HG03521 (cell line): Measurements from ENCODE around the gene BRME1.

ENCODE experiments used
- ATAC-seq: cut with Tn5 transposase; IDR thresholded peaks from one replicate; pipeline ENCODE4 v1.9.1; 2021; ENCODE audit warnings: mild to moderate bottlenecking, moderate library complexity; ENCODE audit not compliant: unreplicated experiment

The BRME1 gene

DNA sequence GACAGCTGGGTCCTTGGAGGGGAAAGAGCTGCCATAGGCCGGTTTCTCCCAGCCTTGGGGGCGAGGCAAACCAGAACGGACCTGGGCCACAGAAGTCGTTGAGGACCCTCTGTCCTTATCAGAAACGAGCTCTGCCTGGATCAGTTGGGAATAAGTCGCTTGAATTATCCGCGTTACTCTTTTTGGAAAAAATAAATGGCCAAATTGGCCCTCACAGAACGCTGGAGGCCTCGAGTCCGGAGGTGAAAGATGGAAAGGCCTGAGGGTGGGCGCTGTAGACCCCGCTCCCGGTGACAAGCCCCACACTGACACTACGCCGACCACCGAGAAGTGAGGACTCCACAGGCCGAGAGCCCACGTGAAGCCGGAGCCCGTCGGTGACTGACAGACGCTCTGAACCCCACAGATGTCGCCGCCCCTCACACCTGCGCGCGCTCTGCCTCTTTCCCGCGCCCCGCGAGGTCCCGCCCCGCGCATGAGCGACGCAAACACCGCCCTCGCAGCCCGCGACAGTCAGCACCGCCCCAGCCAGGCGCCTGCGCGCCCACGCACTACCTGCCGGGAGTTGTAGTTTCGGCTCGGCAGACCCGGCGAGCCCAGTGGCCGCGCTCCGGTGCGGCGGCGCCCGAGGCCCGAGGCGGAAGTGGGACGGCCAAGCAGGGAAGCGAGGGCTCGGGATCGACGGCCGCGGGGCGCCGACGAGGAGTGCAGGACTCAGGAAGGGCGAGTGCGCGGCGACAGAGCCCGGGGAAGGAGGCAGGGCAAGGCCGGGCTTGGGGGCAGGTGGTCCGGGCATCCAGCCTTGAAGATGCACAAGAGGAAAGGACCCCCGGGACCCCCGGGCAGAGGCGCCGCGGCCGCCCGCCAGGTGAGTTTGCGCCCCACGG lies at the start of gene BRME1, which contains the start of gene CC2D1A:
Gene BRME1, minus strand, starts transcription at position 484 of the 887 bp plus-strand sequence. CDS start 1,225 bp downstream, outside the sequence.
Gene CC2D1A, plus strand, starts transcription at position 568 of the 887 bp plus-strand sequence. Its CDS starts 241 bp downstream, at position 809.
- peak; percentile 91 for ATAC-seq

DNA sequence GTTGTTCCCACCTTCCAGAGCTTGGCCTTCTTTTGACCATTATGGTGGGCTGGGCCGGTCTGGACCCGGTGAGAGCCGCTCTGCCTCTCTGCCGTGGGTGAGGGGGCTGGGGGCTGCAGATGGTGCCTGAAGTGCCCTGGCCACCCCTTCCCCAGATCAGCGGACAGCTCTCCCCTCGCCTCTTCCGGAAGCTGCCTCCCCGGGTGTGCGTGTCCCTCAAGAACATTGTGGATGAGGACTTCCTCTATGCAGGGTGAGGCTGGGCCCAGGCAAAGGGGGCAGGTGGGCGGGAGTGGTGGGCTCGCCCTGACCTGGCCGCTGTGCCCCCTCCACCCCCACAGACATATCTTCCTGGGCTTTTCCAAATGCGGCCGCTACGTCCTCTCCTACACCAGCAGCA lies 48.3 kb upstream of the BRME1 start:
- no peak for ATAC-seq

DNA sequence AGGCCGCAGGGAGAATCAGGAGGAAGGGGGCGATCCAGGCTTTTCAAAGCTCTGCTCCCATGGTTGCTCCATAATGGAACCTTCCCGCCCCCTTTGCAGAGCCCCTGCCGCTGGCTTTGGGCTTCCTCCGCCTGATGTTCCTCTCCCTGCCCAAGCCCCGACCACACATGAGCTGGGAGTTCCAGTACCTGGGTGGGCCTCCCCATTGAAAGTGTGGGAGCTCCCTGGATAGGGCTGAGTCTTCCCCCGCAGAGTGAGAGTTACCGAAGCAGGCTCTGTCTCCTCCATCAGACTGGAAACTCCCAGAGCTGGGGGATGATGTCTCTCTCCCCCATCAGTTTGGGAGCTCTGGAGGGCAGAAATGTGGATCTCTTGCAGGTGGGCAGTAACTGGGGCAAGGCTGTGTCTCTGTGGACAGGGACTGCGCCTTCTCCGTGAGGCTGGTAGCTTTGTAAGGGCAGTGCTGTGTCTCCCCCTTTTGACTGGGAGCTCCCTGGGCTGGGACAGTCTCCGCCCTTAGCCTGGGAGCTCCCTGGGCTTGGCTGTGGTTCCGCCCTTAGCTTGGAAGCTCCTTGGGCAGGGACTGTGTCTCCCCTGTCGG lies 47.1 kb upstream of the BRME1 start:
- ATAC-seq = no peak

DNA sequence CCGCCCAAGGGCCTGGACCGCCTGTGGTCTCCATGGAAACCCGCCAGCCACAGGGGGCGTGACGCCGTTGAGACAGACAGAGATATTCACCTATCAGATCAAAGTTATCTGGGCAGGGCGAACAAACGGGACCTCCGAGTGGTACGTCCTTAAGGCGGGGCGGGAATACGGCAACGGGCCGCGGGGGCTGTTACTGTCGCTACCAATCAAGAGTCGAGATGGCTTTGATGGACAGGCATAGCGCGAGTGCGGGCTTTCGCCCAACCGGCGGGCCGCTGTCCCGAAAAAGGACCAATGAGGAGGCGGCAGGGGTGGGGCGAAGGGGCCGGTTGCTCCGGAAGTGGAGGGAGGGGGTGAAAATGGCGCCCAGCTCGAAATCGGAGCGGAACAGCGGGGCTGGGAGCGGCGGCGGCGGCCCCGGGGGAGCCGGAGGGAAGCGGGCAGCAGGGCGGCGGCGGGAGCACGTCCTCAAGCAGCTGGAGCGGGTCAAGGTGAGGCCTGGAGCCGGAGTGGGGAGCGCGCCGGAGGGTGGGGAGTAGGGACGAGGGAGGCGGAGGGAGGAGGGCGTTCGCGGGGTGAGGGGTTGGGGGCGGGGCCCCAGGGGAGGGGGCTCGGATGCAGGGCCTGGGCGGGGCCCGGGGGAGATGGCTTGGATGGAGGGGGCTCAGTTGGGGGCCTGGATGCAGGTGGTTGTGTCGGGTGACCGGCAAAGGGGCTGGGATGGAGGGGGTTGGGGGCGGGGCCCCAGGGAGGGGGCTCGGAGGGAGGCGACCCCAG lies 46.4 kb upstream of the BRME1 start, which contains the start of gene DCAF15:
Gene DCAF15, plus strand, starts transcription at position 356 of the 777 bp plus-strand sequence. Its CDS starts 4 bp downstream, at position 360.
- ATAC-seq = peak; percentile 96

DNA sequence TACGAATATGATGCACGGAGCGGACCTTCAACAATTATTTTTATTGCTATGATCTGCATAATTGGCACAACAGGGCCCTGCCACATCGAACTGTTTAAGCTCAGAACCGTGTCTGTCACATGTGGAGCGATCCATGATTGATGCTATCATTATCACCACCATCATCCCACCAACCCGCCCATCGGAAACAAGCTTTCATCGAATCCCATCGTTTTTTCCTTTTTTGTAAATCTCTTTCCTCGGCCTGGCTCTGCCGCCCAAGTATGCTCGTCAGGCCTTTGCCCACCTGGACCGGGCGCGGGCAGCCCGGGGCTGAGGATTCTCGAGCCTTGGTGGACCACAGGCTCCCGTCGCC lies 45.9 kb upstream of the BRME1 start:
- ATAC-seq = no peak

DNA sequence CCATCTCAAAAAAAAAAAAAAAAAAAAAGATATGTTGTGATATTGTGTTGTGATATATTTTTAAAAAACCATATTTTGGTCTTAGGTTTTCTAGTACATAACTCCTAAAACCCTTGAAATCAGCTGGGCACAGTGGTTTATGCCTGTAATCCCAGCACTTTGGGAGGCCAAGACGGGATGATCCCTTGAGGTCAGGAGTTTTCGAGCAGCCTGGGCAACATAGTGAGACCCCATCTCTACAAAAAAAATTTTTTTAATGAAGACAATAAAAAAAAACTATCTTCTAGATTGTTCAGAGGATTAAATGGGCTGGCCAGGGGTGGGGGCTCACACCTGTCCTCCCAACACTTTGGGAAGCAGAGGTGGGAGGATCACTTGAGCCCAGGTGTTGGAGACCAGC lies 45.1 kb upstream of the BRME1 start:
- no peak for ATAC-seq

DNA sequence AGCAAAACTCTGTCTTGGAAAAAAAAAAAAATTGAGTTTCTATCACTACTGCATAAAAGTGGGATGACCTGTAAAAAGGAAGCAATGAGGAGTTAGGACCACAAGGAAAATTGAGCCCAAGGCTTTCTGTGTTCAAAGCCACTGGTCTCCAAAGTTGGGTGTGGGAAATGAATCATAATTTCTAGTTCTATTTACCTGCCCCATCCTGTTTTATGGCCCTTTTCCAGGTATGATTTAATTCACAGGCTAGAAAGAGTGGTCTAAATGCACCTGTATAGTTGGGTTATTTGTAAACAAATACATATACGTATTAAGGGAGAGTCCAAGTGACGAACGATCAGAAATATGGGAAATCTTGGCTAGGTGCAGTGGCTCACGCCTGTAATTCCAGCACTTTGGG lies 40.5 kb upstream of the BRME1 start:
- no peak for ATAC-seq

DNA sequence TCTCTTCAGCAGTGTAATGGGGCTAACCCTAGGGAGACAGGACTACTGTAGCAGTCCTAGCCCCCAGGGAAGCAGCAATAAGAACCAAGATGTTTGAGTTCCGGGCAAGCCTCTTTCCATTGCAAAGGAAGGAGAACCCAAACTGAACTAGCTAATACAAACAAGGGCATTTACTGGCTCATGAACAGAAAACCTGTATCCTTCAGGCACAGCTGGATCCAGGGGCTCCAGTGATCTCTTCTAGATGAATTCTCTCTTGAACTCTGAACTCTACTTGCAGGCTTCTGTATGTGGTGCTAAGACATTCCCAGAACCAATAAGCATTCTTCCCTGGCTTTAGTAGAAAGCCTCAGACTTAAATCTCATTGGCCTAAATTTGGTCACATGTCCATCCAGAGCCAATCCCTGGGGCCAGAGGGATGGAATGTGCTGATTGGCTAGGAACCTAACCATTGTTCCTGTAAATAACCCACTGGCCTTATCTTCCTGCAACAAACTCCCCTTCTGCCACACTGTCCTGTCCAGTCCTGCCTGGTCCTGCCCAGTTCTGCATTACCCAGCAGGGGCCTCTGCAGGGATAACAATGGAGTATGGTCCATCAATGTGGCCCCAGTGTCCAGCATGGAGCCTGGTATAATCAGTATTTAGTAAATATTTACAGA lies 36.2 kb upstream of the BRME1 start:
- no peak for ATAC-seq

DNA sequence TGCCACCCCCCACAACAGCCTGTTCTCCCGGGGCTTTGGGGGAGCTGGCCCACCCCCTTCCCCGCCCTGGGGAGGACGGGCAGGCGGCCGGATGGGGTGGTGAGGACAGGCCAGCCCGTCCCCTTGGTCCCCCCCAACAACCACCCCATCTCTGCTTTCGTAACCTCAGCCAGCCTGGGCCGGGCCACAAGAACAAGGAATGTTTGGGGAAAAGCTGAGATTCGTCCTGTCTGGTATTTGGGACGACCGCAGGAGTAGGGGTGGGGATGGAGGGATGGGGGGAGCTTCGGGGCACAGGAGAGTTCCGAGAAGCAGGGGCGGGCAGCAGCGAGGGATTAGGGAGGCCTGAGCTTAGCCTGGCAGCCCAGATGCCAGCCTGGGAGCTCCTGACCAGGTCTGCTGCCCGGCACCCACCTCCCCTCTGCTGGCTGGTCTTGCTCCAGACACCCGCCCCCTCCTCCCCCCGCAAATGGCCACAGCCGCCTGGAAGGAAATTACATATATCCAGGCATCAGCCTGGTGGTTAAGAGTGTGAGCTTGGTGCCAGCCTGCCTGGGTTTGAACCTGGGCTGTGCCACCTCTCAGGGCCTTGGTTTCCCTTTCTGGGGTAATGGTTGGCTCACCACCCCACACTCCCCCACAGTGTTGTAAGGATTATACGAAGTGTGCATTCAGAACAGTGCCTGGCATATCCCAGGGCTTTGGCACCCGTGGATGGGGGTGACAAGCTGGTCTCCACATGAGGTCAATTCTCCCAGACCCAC lies 32.6 kb upstream of the BRME1 start, which contains the start of gene PODNL1:
Gene PODNL1, minus strand, starts transcription at position 117 of the 764 bp plus-strand sequence. CDS start 236 bp downstream, outside the sequence.
- ATAC-seq = no peak

DNA sequence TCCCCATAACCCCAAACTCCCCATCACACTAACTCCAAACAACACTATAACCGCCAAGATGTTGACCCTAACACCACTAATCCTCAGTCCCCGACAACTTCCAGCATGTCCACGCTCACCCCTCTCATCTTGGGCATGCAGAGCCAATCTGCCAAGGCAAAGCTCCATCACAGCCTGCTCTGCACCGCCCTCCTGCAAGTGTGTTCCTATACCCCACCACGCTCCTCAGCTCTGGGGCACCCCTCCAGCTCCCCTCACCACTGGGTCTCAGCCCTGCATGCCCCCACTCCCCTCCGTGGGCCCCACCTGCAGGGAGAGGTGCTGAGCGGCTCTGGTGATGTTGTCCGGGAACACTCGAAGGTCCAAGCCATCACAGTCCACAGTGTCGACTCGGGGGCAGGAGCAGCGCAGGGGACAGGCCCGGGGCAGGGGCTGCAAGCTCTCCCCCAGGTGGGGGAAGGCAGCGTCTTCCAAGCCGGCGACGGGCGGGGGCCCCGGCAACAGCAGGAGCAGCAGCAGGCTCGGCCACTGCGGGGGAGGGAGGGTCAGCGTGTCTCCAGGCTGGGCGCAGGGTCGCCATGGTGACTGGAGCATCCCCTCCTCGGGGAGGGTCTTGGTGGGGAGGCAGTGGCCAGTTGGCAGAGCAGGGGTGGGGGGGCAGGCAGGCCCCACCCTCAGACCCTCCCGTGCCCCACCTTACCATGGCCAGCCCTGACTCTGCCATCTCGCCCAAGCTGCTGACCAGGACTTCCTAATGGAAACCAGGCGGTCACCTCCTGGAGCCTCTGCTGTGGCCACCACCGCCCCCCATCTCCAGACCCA lies 31.8 kb upstream of the BRME1 start:
- no peak for ATAC-seq

DNA sequence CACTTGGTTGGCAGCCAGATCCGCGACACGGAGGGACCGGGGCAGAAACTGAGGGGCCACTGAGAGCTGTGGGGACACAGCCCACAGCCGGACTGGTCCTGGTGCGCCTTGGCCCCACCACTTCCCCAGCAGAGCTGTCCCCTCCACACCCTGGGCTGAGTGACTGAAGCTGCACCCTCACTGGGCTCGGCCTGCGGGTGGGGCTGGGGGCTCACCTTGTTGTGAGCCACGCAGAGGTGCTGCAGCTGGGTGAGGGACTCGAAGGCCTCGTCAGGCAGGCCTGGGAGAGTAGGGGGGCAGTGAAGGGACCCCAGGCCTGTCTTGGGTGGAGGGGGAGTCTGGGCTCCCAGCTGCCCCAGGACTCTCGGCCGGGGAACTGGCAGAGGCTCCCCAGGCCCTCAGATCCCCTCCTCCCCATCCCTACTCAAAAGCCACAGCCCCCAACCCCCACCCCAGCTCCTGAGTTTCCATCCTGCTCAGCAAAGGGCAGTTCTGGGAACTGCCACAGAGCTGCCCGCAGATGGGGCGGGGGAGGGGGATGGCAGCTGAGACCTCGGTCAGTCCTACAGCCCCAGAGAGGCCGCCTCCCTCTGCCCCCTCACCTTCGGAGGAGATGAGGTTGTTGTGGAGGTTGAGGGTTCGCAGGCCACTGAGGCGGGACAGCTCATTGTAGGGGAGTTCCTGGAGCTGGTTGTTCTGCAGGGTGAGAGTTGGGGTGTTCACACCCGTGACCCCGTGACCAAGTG lies 30.0 kb upstream of the BRME1 start:
- no peak for ATAC-seq

DNA sequence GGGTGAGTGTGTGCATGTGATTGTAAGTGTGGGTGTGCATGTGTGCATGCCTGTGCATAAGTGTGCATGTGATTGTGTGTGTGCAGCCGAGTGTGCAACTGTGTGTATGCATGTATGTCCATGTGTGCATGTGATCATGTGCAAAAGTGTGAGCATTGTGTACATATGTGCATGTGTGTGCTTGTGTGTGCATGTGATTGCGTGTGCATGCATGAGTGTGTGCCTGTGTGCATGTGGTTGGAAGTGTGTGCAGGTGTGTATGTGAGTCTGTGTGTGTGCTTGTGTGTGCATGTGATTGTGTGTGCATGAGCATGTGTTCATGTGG lies 28.8 kb upstream of the BRME1 start:
- no peak for ATAC-seq

DNA sequence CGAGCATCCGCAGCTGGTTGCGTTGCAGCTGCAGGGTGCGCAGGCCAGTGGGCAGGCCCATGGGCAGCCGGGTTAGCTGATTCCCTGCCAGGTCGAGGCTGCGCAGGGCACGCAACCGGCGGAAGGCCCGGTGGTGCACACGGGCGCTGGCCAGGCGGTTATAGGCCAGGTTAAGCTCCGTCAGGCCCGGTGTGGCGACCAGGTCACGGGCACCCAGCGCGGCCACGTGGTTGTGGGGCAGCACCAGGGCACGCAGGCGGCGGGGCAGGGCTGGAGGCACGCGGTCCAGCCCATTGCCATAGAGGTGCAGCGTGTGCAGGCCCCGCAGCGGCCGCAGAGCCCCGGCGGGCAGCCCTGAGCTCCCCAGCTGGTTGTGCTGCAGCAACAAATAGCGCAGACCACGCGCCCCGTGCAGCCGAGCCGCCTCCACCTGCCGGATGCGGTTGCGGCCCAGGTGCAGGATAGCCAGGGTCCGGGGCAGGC lies 27.0 kb upstream of the BRME1 start:
- no peak for ATAC-seq

DNA sequence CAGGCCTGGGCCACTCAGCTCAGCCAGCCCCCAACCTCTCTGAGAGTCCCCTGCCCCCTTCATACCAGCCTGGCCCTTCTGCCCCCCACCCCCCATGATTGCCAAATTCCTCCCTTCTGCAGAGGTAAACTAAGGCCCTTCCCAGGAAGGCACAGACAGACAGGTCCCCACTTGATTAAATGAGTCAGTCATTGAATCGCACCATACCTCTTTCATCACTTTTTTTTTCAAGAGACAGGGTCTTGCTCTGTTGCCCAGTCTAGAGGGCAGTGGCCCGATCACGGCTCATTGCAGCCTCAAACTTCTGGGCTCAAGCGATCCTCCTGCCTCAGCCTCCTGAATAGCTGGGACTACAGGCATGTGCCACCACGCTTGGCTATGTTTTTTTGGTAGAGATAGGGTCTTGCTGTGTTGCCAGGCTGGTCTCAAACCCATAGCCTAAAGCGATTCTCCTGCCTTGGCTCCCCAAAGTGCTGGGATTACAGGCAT lies 26.3 kb upstream of the BRME1 start:
- no peak for ATAC-seq

DNA sequence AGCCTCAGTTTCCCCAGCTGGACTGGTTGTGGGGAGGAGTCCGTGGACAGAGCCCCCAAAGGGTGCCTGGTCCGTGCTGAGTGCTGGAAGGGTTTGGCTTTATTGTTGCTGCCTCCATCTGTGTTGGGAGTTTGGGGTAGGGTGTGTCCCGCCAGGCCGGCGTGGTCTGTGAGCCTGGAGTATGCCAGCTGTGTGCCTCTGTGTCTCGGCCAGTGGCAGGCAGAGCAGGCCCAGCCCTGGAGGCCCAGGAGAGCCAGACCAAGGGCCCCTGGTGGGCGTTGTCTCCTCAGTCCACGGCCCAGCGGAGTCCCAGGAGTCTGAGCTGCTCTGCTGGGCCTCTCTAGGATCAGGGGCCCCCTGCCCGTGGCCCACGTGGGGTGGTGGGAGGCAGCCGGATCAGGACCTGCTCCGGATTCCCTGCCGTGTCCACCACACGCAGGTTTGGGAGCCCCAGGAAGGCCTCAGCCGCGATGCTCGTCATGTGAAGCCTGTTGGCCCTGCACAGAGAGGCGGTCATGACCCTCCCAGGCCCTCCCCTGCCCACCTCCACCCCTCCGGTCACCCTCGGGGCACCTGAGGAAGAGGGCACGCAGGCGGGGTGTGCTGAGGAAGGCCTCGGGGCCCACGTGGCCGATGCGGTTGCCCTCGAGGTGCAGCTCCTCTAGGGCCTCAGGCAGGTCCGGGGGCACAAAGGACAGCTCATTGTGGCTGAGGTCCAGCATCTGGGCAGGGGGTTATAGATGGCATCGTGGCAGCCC lies 25.7 kb upstream of the BRME1 start:
- ATAC-seq = no peak

DNA sequence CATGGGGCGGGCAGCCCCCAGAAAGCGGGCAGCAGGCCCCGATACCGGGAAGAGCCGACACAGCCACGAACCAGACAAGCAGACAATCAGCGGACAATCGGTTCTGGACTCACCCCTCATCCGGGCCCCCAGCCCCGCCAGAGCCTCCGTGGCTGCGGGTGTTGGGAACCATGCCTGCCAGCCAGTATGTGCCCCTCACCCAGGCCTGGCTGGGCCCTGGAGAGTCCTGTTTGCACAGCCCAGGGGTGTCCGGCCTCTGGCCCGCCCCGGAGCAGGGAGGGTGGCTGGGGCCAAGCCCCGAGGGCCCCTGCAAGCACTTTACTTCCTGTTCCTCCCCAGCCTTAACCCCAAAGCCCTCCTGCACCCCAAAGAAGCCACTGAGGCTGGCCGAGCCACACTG lies 24.5 kb upstream of the BRME1 start:
- ATAC-seq = no peak

DNA sequence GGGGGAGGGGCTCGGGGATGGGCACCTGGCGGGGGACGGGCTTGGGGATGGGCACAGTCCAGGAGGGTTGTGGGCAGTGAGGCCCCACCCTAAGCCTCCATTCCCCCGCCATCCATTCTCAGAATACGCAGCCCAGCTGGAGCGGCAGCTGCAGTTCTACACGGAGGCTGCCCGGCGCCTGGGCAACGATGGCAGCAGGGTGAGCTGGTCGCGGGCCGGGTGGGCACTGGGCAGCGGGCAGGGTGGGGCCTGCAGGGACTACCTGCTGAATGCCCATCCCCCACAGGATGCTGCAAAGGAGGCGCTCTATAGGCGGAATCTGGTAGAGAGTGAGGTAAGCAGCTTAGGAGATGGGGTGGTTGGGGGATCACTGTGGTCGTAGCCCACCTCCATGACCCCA lies 24.0 kb upstream of the BRME1 start:
- no peak for ATAC-seq

DNA sequence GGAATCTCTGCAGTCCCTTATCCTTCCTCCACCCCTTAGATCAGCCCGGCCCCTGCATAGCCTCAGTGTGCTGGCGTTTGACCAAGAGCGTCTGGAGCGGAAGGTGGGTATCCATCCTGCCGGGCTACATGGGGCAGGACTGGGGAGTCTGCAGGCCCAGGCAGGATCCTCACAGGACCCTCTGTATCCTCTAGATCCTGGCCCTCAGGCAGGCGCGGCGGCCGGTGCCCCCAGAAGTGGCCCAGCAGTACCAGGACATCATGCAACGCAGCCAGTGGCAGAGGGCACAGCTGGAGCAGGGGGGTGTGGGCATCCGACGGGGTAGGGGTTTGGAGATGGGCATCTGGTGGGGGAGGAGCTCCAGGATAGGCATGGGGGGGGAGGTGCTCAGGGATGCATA lies 23.4 kb upstream of the BRME1 start:
- ATAC-seq = no peak
